G401.6 (cell line): ENCODE results near the gene CCL13.

Source experiments
- FAIRE-seq: peaks from 2 replicates; lab custom pipeline; 2012; peaks lifted over from hg19 to GRCh38; lab: Jason Lieb, UNC

CCL13 gene

DNA sequence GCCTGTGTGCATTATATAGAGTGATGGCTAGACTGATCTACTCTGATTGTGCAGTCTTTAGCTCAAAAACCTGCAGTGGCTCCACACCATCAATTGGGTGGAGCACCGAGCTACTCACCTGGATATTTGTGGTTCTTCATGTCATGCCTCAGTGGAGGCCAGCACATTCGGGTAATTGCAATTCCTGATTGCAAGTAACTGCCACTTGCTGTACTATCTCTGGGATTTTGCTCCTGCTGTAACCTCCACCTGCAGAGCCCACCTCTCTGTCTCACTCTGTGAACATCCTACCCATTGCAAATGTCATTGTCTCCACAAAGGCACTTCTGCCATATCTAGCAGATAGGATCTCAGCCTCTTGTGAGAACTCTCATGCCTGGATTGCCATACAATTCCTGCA is 8.5 kb downstream of the CCL13 start:
- FAIRE-seq, result no peak

DNA sequence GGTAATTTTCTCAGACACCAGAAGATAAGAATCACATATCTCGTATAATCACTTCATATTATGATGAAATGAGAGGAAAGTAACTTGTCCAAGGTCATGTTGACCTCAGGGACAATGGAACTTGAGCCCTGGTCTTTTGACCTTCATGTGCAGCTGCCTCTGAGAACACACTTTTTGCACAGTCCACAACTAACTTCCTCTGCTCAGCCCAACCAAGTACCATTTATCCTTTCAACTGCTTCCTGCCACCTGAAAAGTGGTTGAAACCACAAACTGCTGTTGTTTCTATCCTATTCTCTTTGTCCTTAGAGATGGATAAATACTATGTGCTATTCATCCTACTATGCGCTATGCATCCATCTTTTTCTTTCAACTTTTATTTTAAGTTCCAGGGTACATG is 9.1 kb downstream of the CCL13 start:
- no peak for FAIRE-seq

DNA sequence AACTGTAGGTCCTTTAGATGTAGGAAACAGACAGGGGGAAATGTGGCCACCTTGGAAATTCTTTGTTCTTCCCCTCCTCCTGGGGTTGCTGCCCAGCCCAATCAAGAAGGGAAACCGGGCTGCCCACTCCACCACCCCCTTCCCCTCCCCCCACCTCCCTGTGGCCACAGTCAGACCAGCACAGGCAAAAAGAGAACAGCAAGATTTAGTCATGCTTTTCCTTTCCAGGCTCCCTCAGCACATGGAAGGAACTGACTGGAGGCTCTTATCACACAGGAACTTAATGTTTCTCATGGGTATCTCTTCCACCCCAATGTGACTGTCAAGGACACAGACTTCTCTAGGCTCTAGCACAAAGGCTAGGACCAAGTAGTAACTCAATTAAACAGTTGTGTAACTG is 9.7 kb downstream of the CCL13 start:
- no peak for FAIRE-seq

DNA sequence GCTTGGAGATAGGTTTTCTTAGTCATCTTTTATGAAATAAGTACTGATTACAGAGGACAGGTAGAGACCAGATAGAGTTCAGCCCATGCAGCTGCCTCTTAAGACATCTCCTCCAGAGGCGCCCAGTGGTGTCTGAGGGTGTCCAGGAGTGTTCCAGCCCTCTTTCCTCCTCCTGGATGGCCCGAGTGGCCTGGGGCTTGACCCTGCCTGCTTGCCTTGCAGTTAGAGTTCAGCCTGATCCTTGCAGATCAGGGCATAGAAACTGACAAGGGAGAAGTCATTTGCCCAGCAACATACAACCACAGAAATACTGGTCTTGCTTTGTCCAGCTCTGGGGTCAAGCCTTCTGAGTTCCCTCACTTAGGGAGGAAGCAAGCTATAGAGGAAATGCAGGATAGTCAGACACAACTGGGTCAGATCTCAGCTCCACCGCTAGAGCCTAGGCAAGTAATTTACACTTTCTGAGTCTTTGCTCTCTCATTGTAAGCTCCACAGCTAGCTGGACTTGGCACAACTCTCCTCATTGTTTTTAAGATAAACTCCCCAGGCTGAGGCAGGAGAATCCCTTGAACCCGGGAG is 10.3 kb downstream of the CCL13 start:
- no peak for FAIRE-seq

DNA sequence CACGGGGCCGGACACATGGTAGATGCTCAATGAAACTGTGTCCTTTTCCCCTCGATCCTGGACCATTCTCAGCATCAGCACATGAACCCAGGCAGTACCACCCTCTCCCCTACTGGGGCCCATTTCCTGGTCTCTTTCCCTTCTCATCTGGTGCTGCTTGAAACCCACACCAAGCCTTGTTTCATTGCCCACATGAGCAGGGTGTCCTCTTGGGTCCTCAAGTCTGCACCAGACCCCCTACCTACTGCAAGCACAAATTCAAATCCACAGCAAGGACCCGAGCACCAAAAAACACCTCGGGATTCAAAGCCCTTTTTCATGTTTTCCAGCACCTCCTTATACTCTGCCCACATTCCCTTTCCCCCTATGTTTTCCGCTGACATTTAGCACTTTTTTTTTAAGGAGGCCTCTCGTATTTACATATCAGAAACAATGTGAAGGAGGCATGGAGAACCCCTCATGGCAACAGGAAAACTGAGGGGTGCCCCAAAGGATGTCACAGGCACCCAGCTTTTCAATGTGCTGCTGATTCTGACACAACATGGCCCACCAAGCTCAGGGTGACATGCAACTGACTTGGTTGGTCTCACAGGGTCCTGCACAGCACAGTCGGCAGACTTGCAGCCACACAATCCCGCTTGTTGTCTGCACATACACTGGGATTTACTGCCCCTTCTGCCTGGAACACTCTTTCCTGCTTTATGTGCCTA is 11.4 kb downstream of the CCL13 start:
- no peak for FAIRE-seq

DNA sequence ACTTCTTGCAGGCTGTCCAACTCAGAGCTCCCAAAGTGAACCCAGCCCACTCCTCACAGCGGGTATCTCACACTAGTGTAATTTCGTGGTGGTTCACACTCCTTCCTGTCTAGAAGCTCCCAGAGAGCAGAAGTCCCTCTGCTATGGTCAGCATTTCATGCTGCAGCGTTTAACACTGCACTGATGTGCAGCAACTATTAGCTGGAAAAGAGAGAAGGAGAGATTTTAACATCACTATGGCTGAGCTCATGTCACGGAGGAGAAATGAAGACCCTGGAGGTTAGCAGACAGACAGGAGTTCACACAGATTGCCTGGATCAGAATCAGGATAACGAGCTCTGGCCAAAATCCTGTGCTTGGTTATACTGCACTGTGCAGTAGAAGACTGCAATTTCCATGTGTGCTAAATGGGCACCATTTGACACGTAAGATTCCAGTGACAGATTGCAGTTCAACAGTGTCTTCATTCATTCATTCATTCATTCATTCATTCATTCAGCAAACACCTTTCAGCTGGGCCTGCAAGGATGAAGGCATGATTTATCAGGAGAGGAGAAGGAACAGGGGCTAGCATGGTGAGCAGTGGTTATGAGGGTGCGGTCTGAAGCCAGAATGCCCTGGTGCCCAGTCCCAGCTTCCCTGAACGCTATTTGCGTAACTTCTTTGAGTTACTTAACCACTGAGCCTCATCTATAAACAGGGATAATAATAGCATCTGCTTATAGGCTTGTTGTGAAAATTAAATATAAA is 12.1 kb downstream of the CCL13 start:
- FAIRE-seq, result no peak

DNA sequence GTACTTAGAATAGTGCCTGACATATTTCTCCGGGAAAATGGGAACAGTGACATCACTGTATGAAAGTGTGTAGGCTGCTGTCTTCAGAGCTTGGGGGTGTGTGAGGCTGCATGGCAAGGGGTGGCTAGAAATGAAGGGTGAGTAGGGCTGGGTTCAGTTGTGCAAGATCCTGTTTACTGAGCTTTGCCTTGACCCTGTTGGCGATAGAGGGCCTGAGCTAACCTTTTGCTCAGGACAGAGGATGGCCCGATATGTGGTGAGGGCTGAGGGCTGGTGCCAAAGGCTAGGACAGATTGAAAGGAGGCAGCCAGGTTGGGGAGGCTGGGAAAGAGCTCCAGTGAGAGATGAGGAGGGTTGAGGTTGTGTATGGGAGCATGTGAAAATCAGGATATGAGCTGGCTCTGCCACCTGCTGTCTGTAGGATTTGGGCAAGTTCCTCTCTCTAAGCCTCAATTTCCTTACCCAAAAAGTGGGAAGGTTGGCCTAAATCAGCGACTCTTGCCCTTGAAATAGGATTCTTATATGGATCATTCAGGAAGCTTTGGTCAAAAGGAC is 12.7 kb downstream of the CCL13 start:
- no peak for FAIRE-seq

DNA sequence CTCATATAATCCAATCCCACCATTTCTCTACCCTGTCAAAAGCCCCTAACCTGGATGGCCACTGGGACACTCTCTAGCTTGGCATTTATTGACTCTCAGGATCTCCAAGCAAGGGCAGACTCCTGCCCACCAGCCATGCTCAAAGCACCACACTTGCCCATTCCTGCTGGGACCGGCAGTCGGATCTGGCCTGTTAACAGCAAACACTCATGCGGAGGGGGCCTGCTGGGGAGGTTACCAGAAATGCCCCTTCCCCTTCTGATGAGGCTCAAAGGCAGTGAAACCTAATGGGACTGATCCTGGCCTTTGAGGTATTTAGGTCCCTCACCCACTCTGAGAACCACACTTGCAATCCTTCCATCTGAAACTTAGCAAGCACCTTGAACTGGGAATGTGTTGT is 13.3 kb downstream of the CCL13 start:
- FAIRE-seq, result no peak

DNA sequence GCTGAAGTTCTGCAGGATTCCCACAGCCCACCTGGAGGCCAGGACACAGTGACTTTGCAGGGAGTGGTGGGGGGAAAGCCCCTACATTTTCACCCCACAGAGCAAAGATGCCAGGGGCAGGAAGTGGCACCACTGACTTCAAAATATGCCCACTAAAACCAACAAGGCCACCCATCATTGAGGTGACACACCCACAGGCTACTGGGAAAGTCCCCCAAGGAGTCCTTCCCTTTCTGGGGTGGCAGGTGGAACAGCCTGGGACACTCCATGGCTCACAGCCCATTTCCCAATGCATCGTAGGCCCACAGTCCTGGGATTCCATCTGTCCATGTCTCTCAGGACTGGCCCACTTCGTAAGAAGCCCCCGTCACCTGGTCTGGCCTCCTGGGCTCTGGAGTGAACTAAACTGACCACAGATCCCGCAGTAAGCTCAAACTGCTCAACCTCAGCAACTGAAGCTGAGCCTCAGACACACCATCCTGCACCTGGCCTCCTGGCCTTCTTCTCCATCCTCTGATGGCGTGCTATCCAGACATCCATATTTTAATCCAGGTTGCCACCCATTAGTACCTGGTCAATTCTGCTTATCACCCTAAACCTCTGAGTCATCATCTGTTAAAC is 14.2 kb downstream of the CCL13 start:
- no peak for FAIRE-seq

DNA sequence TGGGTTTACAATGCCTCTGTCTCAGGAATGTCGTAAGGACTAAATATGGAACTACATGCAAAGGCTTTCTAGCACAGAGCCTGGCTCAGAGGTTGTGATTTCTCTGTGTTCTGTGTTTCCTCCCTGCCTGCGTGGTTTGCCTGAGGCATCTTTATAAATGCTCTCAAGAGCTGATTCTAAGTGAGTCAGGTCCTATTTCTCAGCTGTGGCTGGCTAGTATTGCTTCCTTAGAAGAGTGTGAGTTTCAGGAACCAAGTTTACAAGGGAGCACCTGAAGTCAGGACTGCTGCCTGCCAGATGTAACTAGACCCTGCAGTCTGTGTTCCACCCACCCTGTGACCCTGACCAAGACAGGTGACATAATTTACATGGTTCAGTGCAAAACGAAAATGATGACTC is 14.7 kb downstream of the CCL13 start:
- no peak for FAIRE-seq

DNA sequence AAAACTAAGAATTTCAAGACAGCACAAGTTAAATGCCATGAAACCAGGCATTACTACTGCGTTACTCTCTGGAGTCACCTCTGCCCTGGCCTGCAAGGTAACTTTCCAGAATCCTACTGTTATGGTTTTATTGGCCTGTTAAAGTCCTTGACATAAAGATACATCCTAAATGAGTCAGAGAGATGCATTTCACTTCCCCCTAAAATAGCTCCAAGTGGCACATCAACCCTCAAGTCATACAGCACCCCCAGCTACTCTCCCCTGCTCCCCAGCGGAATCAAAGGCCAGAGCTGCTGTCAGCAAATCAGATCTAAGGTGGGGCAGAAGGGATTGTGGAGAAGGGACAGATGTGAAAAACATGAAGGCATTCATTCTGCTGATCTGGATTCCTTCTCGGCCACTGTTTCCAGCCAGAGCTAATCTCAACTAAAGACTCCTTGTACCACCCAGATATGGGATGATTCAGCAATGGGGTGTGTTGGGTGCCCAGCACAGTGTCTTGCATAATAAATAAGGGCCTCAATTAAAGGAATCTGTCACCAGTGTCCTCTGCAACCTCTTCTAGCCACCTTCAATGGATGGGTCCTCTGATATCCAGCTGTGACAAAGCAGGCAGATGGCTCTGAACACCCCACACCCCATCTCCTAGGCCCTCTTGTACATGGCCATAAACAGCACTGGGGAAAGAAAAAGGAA is 15.3 kb downstream of the CCL13 start:
- FAIRE-seq, result no peak

DNA sequence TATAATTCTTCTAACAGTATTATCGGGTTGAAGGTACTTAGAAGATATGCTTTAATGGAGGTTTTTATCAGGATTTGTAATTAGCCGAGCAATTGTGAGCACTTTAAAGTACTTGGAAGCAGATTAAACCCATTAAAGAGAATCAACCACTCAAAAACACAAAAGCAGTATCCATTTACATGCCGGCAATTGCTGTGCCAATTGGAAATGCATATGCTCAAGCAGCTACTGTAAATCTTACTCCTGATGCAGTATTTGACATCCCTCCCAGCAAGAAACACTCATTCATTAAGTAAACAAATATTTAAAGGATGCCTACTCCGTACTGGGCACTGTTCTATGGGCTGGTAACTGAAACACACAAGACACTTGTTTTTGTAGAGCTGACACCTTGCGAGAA is 18.2 kb downstream of the CCL13 start:
- no peak for FAIRE-seq

DNA sequence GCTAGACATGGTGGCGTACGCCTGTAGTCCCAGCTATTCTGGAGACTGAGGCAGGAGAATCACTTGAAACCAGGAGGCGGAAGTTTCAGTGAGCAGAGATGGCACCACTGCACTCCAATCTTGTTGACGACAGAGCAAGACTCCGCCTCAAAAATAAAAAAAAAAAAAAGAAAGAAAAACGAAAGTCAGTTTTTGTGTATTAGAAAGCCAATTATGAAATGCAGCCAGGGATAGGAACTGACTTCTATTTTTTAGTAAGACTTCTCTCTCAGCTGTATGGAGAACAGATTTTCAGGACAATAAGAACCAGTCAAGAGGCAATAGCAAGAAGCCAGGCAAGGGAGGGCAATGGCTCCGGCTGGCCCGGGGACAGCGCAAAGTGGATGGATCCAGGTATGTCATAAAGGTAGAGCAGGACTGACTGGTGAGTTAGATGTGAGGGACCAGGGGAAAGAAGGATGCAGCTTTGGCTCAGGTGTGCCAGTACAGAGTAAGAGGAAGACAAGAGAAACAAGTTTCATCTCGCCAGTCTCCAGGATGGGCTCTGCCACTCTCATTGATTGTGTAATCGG is 19.2 kb downstream of the CCL13 start:
- FAIRE-seq, result no peak

DNA sequence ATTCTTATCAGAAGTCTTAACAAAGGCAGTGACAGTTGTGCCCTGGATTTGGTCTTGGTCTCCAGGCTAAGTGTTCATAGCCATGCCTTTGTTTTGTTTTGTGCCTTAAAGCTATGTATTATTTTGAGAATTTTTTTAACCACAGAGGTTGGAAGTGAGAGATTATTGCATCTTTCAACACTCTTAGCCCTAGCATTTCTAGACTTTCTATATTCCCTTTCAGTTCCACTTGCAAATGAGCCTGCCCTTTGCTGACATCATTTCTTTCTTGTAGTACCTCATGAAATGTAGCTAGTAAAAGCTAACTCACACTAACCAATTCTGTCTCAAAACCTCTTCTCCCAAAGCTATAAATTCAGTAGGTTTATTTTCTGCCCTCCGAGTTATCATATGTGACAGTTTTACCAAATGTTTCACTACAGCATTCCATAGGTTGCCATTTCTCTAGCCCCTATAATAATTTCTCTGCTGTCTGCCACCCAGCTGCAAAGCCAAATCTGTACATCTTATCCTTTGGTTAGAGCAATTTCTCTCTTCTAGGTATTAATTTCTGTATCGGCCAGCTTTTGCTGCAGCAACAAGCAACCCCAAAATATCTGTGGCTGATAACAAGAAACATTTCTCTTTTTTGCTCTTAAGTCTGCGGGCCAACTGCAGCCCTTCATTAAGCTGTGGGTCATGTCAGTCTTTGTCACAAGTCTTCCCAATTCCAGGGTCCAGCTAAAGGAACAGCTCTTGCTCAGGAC is 21.0 kb downstream of the CCL13 start:
- no peak for FAIRE-seq

DNA sequence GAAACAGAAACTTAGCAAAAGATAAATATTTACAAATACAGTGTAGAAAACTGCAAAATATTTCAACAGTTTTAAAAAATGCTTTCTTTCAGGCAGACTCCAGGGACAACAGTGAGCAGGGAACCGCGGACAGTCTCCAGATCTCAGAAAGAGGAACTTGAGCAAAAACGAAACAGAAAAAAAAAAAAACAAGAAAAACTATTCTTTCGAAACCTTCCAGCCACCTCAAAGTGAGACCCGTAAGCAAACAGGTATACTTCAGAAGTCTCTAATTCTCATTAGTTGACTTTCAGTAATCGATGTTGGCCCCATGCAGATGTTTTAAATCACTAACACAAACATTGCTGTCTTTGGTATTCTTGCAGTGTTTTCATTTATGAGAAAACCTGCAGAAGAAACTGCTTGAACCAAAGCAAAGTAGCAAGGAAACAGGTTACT is 22.4 kb downstream of the CCL13 start:
- no peak for FAIRE-seq

DNA sequence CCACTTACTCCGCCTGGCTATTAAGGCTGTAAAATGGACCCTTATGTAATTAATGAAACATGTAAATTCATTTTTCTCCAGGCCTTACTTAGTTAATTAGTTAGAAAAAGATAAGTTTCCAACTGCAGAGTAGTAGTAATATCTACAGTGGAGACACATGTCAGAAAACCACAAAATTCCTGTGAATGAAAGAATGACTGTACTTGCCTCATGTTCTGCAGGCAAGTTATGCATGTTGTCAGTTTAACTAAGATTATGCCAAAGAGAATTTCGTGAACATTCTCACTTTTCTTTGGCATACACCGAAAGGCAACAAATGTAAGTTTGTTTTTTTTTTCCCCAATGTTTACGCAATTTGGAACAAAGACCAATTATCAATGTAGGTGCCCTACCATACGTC is 23.6 kb downstream of the CCL13 start:
- FAIRE-seq, result no peak

DNA sequence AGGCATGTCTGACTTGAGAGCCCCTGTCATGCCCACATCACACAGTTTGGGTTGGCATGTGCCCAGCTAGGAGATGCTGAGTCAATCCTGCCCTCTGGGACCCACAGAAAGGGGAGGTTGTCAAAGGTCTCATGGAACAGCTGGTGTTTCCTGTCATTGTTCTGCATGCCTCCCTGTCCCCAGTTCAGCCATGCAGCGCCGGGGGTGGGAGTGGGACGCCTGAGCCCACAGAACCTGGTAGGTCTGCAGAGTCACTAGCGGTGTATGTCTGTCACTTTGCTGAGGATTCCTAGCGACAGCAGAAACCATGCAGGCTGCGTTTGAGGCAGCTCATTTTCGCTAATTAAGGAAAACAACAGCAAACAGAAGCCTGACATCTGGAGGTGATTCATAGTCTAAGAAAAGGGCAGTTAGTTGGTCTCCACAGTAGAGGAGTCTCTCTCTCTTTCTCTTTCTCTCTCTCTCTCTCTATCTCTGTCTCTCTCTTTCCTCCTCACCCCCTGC is 26.4 kb downstream of the CCL13 start:
- no peak for FAIRE-seq

DNA sequence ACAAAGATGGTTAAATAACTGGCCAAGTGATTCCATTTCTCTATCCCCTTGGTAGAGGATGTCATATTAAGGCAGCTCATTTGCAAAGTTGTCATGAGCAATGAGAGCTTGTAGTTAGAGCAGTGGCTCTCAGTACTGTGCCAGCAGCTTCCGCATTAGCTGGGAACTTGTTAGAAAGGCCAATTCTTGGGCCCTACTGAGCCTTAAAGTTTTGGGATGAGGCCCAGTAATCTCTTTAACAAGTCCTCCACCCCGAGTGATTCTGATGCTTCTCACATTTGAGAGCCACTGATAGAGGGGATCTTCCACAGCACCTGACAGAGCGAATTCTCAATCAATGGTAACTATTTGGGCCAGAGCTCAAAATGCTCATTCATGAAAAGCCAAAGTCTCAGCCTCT is 26.9 kb downstream of the CCL13 start:
- FAIRE-seq, result no peak

DNA sequence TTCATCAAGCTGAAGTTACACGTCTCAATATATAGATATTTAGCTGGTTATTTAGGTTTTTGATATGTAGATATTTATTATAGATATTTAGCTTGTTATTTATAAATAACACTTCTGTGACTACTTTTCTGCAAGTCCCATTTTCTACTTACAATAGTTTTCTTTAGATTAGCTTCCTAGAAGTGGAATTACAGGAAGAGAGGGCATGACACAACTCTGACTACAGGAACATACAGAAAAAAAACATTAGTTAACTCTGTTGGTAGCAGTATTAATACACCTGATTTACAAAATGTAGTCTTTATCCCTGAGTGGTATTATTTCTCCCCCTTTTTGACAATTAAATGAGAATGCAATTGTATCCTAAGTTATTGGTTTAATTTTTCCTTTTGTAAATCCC is 28.0 kb downstream of the CCL13 start:
- no peak for FAIRE-seq

DNA sequence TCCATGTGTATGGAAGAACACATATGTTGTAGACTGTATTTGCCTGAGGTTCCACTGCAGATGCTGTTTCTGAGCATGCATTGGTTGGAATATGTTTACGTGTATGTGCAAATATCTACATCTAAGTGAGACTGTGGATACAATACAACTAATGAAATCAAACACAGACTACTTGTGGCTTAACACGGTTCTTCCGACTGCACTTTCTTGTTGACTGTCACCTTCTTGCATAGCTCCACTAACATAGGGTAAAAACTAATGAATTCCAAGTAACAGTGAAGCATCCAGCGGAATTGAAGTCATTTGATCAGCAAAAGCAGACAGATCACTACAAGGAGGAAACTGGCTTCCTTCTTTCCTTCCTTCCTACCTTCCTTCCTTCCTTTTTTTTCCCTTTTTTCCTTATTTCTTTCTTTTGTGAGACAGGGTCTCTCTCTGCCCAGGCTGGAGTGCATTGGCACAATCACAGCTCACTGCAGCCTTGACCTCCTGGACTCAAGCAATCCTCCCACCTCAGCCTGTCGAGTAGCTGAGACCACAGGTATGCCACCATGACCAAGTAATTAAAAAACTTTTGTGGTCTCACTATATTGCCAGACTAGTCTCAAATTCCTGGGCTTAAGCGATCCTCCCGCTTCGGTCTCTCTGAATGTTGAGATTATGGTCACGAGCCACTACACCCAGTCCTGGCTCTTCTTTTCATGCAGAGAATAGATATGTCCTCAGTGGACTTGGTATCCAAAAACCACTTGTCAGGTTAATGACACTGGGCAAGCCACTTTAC is 28.7 kb downstream of the CCL13 start:
- no peak for FAIRE-seq
